Central memory CD4-positive, alpha-beta T cell (primary cell): ENCODE results near the gene ALB.
"Not testable (repeated sequence)": the region's sequence is repeated elsewhere in the genome, so short reads cannot be mapped to it uniquely, and the experiment has no call there.

ENCODE experiments used
- DNase-seq: peaks from one replicate; pipeline ENCODE4 v3.0.0; 2022
- total RNA-seq, 3 experiments: gene quantifications; one replicate each; lab custom pipeline; 2026; lab: John Stamatoyannopoulos, UW

ALB gene
- 0 to 0.16 (median 0) reads per million in 3 experiments for total RNA-seq

- no peak for DNase-seq
Measured at GRCh38 chr4:73404042-73404441, at the start of gene ALB. Gene ALB (plus strand): TSS chr4:73404287. CDS start chr4:73404328, 41 bp downstream.

- DNase-seq, result not testable (repeated sequence)
Measured at GRCh38 chr4:73357174-73357573, 46.9 kb upstream of the ALB start.

GRCh38 chr4:73369506-73370199 is 34.4 kb upstream of the ALB start:
- DNase-seq, result not testable (repeated sequence)

- no peak for DNase-seq
Measured at GRCh38 chr4:73375328-73375741, 28.8 kb upstream of the ALB start.

GRCh38 chr4:73376251-73376650 is 27.8 kb upstream of the ALB start:
- DNase-seq, result no peak

- DNase-seq, result no peak
Measured at GRCh38 chr4:73376976-73377375, 27.1 kb upstream of the ALB start.

- no peak for DNase-seq
Measured at GRCh38 chr4:73378887-73379286, 25.2 kb upstream of the ALB start.

GRCh38 chr4:73379946-73380345 is 24.1 kb upstream of the ALB start:
- DNase-seq, result no peak

- DNase-seq, result no peak
Measured at GRCh38 chr4:73381214-73381613, 22.9 kb upstream of the ALB start.

GRCh38 chr4:73383452-73383851 is 20.6 kb upstream of the ALB start:
- DNase-seq, result no peak

GRCh38 chr4:73387552-73387951 is 16.5 kb upstream of the ALB start:
- DNase-seq, result no peak

GRCh38 chr4:73388887-73389286 is 15.2 kb upstream of the ALB start:
- DNase-seq, result no peak

GRCh38 chr4:73389663-73390062 is 14.4 kb upstream of the ALB start:
- not testable (repeated sequence) for DNase-seq

- DNase-seq, result no peak
Measured at GRCh38 chr4:73391774-73392173, 12.3 kb upstream of the ALB start.

GRCh38 chr4:73392936-73393335 is 11.2 kb upstream of the ALB start:
- no peak for DNase-seq

GRCh38 chr4:73396304-73396703 is 7.8 kb upstream of the ALB start:
- DNase-seq, result no peak

GRCh38 chr4:73396993-73397972 is 6.8 kb upstream of the ALB start:
- no peak for DNase-seq

- DNase-seq, result no peak
Measured at GRCh38 chr4:73401412-73401811, 2.7 kb upstream of the ALB start.

- DNase-seq, result no peak
Measured at GRCh38 chr4:73404457-73404856, 370 bp downstream of the ALB start.

GRCh38 chr4:73405138-73405537 is 1.1 kb downstream of the ALB start:
- no peak for DNase-seq

GRCh38 chr4:73406548-73406875 is 2.4 kb downstream of the ALB start:
- no peak for DNase-seq

GRCh38 chr4:73407227-73407673 is 3.2 kb downstream of the ALB start:
- DNase-seq, result no peak

- DNase-seq, result no peak
Measured at GRCh38 chr4:73408181-73408867, 4.2 kb downstream of the ALB start.
